ENCODE measurements around the gene EDC4. TPM values are rescaled to one million over a fixed set of nuclear protein-coding genes. Genes with fewer than 3 reads are reported as not detected.

The EDC4 gene
- total RNA-seq (2022; extraction: Qiagen RNA extraction; ENCODE audit: low read depth), result 44.9 to 65.1 TPM (median 60.7 TPM) in 5 replicates

GRCh38 chr16:67872631-67873434, at the start of gene EDC4:
EDC4 (plus strand) TSS chr16:67873052; CDS start chr16:67873262, 210 bp downstream.

GRCh38 chr16:67841816-67842508, 30.9 kb upstream of the EDC4 start, which contains the start of gene THAP11:
THAP11 (plus strand) TSS chr16:67842320; CDS start chr16:67842555, 235 bp downstream.

GRCh38 chr16:67846320-67847063, 26.4 kb upstream of the EDC4 start, which contains the start of gene NUTF2:
NUTF2 (plus strand) TSS chr16:67846933; CDS start chr16:67865131, 18,198 bp downstream.

GRCh38 chr16:67847064-67847861, 25.6 kb upstream of the EDC4 start, which contains the start of gene CENPT:
CENPT (minus strand) TSS chr16:67847693; CDS start chr16:67833859, 13,834 bp downstream.

GRCh38 chr16:67884684-67885083, 11.8 kb downstream of the EDC4 start, which contains the start of gene NRN1L:
NRN1L (plus strand) TSS chr16:67884885; CDS start chr16:67884904, 19 bp downstream.

GRCh38 chr16:67892899-67893742, 20.3 kb downstream of the EDC4 start, which contains the start of gene PSKH1:
PSKH1 (plus strand) TSS chr16:67893254; CDS start chr16:67908750, 15,496 bp downstream.

Other genes starting within 250 kb of the EDC4 start
- gene CARMIL2, start 227.9 kb upstream of the EDC4 start, total RNA-seq (2022; extraction: Qiagen RNA extraction; ENCODE audit: low read depth), result 1.3 to 2.1 TPM (median 1.7 TPM) in 5 replicates
- 31.1 to 35.3 TPM (median 34.4 TPM) in 5 replicates for gene ACD, start 212.8 kb upstream of the EDC4 start, total RNA-seq (2022; extraction: Qiagen RNA extraction; ENCODE audit: low read depth)
- gene PARD6A, start 212.1 kb upstream of the EDC4 start, total RNA-seq (2022; extraction: Qiagen RNA extraction; ENCODE audit: low read depth), result 1.5 to 2.6 TPM (median 2.3 TPM) in 5 replicates
- 7.7 to 12.2 TPM (median 11.1 TPM) in 5 replicates for gene ENKD1, start 206.3 kb upstream of the EDC4 start, total RNA-seq (2022; extraction: Qiagen RNA extraction; ENCODE audit: low read depth)
- 0.12 to 0.14 TPM in 2 of 5 replicates, not detected in the others for gene C16orf86, start 206.2 kb upstream of the EDC4 start, total RNA-seq (2022; extraction: Qiagen RNA extraction; ENCODE audit: low read depth)
- gene GFOD2, start 153.7 kb upstream of the EDC4 start, total RNA-seq (2022; extraction: Qiagen RNA extraction; ENCODE audit: low read depth), result 16.0 to 18.1 TPM (median 16.9 TPM) in 5 replicates
- 7.4 to 9.5 TPM (median 8.3 TPM) in 5 replicates for gene RANBP10, start 66.5 kb upstream of the EDC4 start, total RNA-seq (2022; extraction: Qiagen RNA extraction; ENCODE audit: low read depth)
- 0.29 to 0.53 TPM (median 0.41 TPM) in 5 replicates for gene TSNAXIP1, start 66.2 kb upstream of the EDC4 start, total RNA-seq (2022; extraction: Qiagen RNA extraction; ENCODE audit: low read depth)
- gene THAP11, start 30.7 kb upstream of the EDC4 start, total RNA-seq (2022; extraction: Qiagen RNA extraction; ENCODE audit: low read depth), result 26.3 to 42.4 TPM (median 39.3 TPM) in 5 replicates
- 228 to 243 TPM (median 238 TPM) in 5 replicates for gene NUTF2, start 26.1 kb upstream of the EDC4 start, total RNA-seq (2022; extraction: Qiagen RNA extraction; ENCODE audit: low read depth)
- gene CENPT, start 25.4 kb upstream of the EDC4 start, total RNA-seq (2022; extraction: Qiagen RNA extraction; ENCODE audit: low read depth), result 25.7 to 30.8 TPM (median 27.4 TPM) in 5 replicates
- 0.28 to 0.52 TPM in 2 of 5 replicates, not detected in the others for gene NRN1L, start 11.8 kb downstream of the EDC4 start, total RNA-seq (2022; extraction: Qiagen RNA extraction; ENCODE audit: low read depth)
- gene PSKH1, start 20.2 kb downstream of the EDC4 start, total RNA-seq (2022; extraction: Qiagen RNA extraction; ENCODE audit: low read depth), result 12.7 to 18.9 TPM (median 14.8 TPM) in 5 replicates
- 1.0 to 2.1 TPM (median 1.7 TPM) in 5 replicates for gene CTRL, start 58.8 kb downstream of the EDC4 start, total RNA-seq (2022; extraction: Qiagen RNA extraction; ENCODE audit: low read depth)
- gene PSMB10, start 63.8 kb downstream of the EDC4 start, total RNA-seq (2022; extraction: Qiagen RNA extraction; ENCODE audit: low read depth), result 42.5 to 60.5 TPM (median 50.4 TPM) in 5 replicates
- gene LCAT, start 71.1 kb downstream of the EDC4 start, total RNA-seq (2022; extraction: Qiagen RNA extraction; ENCODE audit: low read depth), result 8.3 to 12.6 TPM (median 11.0 TPM) in 5 replicates
- gene SLC12A4, start 95.6 kb downstream of the EDC4 start, total RNA-seq (2022; extraction: Qiagen RNA extraction; ENCODE audit: low read depth), result 26.5 to 36.3 TPM (median 30.8 TPM) in 5 replicates
- not detected in 5 replicates for gene DPEP3, start 107.4 kb downstream of the EDC4 start, total RNA-seq (2022; extraction: Qiagen RNA extraction; ENCODE audit: low read depth)
- gene DPEP2, start 126.4 kb downstream of the EDC4 start, total RNA-seq (2022; extraction: Qiagen RNA extraction; ENCODE audit: low read depth), result not detected in 5 replicates
- gene DPEP2NB, start 142.9 kb downstream of the EDC4 start, total RNA-seq (2022; extraction: Qiagen RNA extraction; ENCODE audit: low read depth), result not detected in 5 replicates
- gene DDX28, start 150.2 kb downstream of the EDC4 start, total RNA-seq (2022; extraction: Qiagen RNA extraction; ENCODE audit: low read depth), result 18.0 to 21.4 TPM (median 19.4 TPM) in 5 replicates
- 15.1 to 17.6 TPM (median 16.6 TPM) in 5 replicates for gene DUS2, start 150.2 kb downstream of the EDC4 start, total RNA-seq (2022; extraction: Qiagen RNA extraction; ENCODE audit: low read depth)
- gene NFATC3, start 212.3 kb downstream of the EDC4 start, total RNA-seq (2022; extraction: Qiagen RNA extraction; ENCODE audit: low read depth), result 12.2 to 16.3 TPM (median 14.6 TPM) in 5 replicates